ENCODE measurements around the gene SLU7. TPM values are rescaled to one million over a fixed set of nuclear protein-coding genes. Genes with fewer than 3 reads are reported as not detected.

Gene SLU7
- total RNA-seq, 4 donors from 2014 or later, result 48.1 to 118 (median 83.8) TPM

- Histone ChIP-seq H3K27ac (no peak overlapping the region), H3K4me1 (peaks cover 13% of the 10 kb centered on the region), H3K9me3 (no peaks in the 10 kb centered on the region), H3K27me3 (no peaks in the 10 kb centered on the region), H3K4me3 (no peak overlapping the region), H3K36me3 (no peaks in the 10 kb centered on the region)
- no peak for DNase-seq (ENCODE audit: low spot score in 2 of 2)
- TF ChIP-seq CTCF (IDR thresholded peaks at IDR 0.05), result no peak
- no peak for TF ChIP-seq EP300 (IDR thresholded peaks at IDR 0.05)
- 83% methylated on average over 7 of the region's 7 CpGs for WGBS
Observed at GRCh38 chr5:160395111-160395510, 23.8 kb downstream of the SLU7 start.

GRCh38 chr5:160390787-160391696 is 27.8 kb downstream of the SLU7 start:
- WGBS, result 72% methylated on average over 8 of the region's 8 CpGs
- Histone ChIP-seq H3K4me1 (no peaks in the 10 kb centered on the region), H3K9me3 (peaks cover 6% of the 10 kb centered on the region), H3K4me3 (no peak overlapping the region), H3K36me3 (no peaks in the 10 kb centered on the region), H3K27ac (no peak overlapping the region), H3K27me3 (no peaks in the 10 kb centered on the region)
- no peak for DNase-seq (ENCODE audit: low spot score in 2 of 2)
- TF ChIP-seq CTCF (IDR thresholded peaks at IDR 0.05), result peak; percentile 1 to 34
- no peak for TF ChIP-seq EP300 (IDR thresholded peaks at IDR 0.05)

- no peaks in the 10 kb centered on the region for H3K36me3 ChIP-seq
- WGBS, result 100% methylated on average over 1 of the region's 1 CpG
Observed at GRCh38 chr5:160387445-160387844, 31.4 kb downstream of the SLU7 start.

GRCh38 chr5:160385496-160385895 is 33.4 kb downstream of the SLU7 start:
- H3K4me3 ChIP-seq, result no peak overlapping the region
- peaks cover 6% of the 10 kb centered on the region for H3K9me3 ChIP-seq
- no peak for DNase-seq (ENCODE audit: low spot score in 2 of 2)
- no peaks in the 10 kb centered on the region for H3K27me3 ChIP-seq
- TF ChIP-seq POLR2A (IDR thresholded peaks at IDR 0.05), result no peak
- TF ChIP-seq CTCF (IDR thresholded peaks at IDR 0.05), result no peak
- TF ChIP-seq EP300 (IDR thresholded peaks at IDR 0.05), result no peak
- no peak for TF ChIP-seq POLR2AphosphoS5 (IDR thresholded peaks at IDR 0.05)
- H3K4me1 ChIP-seq, result no peaks in the 10 kb centered on the region
- no peaks in the 10 kb centered on the region for H3K36me3 ChIP-seq
- H3K27ac ChIP-seq, result no peak overlapping the region

More at GRCh38 chr5:160387445-160387844, 31.4 kb downstream of the SLU7 start:
- Histone ChIP-seq H3K27ac (no peak overlapping the region), H3K4me1 (no peaks in the 10 kb centered on the region), H3K9me3 (peaks cover 6% of the 10 kb centered on the region), H3K4me3 (no peak overlapping the region), H3K27me3 (no peaks in the 10 kb centered on the region)
- no peak for DNase-seq (ENCODE audit: low spot score in 2 of 2)
- TF ChIP-seq POLR2A (IDR thresholded peaks at IDR 0.05), result no peak
- no peak for TF ChIP-seq CTCF (IDR thresholded peaks at IDR 0.05)

- no peak for DNase-seq (ENCODE audit: low spot score in 2 of 2)
- TF ChIP-seq POLR2AphosphoS5 (IDR thresholded peaks at IDR 0.05), result no peak
- no peak for TF ChIP-seq EP300 (IDR thresholded peaks at IDR 0.05)
- TF ChIP-seq CTCF (IDR thresholded peaks at IDR 0.05), result no peak
- TF ChIP-seq POLR2A (IDR thresholded peaks at IDR 0.05), result no peak
- Histone ChIP-seq H3K4me3 (no peak overlapping the region), H3K36me3 (no peaks in the 10 kb centered on the region), H3K4me1 (peaks cover 2% of the 10 kb centered on the region), H3K27me3 (no peaks in the 10 kb centered on the region), H3K27ac (no peak overlapping the region), H3K9me3 (peaks cover 6% of the 10 kb centered on the region)
- 78% methylated on average over 1 of the region's 1 CpG for WGBS
Observed at GRCh38 chr5:160384681-160385080, 34.2 kb downstream of the SLU7 start.

All from suprapubic skin (tissue), 4 donors.